ENCODE data around the gene NEGR1.
"Not testable (repeated sequence)": the region's sequence is repeated elsewhere in the genome, so short reads cannot be mapped to it uniquely, and the experiment has no call there.

Gene NEGR1

DNA sequence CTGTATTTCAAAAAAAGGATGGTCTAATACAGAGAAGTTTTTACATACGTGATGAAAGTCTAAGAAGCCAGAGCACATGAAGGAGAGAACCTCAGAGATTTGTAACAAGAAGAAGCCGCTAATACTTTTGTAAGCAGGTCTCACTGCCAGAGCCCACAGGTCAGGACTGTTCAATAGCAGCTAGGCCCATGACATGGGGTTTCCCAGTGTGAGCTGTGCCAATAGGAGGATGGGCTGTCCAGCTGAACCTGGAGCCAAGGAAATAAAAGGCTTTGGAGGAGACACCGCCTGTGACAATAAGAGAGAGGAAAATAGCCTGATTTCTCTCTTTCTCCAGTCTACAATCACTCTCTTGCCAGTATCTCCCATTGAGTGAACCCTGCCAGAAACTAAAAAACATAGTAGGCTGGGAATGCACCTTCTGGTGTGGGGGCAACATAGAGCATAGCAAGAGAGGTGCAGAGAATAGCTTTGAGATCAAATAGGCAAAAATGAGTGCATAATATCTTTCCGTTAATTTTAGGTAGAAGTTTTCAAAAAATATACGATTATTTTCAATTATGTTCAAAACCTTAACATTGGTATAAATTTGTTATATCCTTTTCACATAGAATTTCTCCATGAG lies 360.3 kb downstream of the NEGR1 start:
- no peak for DNase-seq

DNA sequence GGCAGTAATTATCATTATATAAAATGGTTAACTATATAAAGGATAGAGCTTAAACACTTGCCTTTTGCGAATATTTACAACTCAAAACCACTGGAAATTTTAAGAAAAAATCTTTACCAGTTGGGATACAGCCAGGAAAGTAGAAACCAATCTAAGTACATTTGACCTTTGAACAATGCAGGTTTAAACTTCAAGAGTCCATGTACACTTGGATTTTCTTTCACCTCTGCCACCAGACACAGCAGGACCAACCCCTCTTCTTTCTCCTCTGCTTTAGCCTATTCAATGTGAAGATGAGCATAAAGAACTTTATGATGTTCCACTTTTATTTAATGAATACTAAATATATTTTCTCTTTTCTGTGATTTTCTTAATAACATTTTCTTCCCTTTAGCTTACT lies 361.1 kb downstream of the NEGR1 start:
- DNase-seq, result no peak

DNA sequence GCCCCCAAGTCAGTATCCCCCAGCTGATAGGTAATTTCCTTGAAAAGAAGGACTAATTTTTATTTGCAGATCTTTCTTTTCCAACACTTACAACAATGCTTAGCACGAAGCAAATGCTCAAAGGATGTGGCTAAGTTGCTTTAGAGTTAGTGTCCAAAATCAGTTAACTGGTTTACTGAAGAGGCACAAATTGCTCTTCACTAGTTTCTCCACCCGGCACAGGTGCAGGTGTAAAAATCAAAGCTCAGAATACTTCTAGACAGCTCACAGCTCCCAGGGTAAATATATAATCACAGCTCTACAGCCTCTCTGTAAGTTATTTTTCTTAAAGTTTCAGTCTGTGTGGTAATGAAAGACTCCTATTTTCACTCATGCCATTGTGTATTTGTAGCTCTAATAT lies 361.8 kb downstream of the NEGR1 start:
- no peak for DNase-seq

DNA sequence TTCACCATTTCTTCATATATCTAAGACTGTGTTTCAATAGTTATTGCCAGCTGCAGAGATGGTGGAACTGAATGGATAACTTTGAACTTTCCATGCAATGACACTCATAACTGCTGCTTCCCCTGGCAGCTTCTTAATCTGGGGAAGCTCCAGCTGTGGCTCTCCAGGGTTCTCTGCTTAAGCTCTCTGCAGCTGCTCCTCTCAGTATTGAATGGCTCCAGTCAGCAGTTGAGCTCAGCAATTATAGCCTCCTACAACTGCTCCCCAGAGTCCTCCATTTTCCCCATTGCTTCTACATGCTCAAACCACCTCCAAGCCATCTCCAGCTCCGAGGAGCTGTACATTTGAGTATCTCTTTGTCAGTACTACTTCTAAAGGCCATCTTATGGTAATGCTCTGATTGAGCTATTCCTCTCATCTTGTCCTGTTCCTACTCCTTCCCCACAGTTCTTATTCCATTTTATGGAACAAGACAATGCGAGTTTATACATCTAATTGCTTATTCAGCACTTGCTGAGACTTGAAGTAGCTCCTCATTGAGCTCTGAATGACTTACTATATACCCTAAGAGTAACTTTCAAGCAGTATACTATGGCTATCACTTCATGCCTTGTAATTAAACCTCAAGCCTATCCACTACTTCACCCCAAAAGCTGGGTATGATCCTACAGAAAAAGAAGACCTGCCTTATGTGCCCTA lies 362.4 kb downstream of the NEGR1 start:
- DNase-seq, result no peak

DNA sequence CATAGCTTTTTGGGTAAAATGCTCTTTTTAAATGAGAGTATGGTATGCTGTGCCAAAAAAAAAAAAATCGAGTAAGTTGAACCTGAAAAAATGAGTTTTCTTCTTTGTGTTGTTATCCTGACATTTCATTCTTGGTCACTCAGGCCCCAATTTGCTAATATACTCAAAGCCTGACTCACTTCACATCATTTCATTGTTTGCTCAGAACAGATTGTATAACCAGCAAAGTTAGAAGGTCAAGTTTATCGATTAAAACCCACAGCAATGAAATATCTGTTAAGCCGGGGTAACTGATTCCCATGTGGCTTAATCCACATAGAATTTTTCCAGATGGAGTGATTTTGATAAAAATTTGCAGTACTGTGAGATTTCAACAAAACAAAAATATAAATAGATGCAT lies 363.7 kb downstream of the NEGR1 start:
- no peak for DNase-seq

DNA sequence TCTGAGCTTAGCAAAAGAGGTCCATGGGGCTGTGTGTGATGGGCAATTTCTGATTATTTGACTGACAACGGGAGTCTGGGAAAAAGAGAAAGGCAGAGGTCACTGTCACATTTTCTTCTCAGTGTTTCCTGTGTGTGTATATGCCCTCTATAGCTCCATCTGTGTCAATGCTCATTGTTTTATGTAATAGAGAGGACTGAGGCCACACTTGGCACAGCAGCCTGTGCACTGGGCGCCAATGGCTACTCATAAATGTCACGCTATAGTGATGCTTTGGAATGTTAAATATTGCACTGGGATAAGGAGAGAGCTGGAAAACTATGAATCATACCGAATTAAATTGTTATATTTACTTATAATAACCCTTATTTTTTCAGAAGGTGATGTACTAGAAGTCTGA lies 365.4 kb downstream of the NEGR1 start:
- no peak for DNase-seq

DNA sequence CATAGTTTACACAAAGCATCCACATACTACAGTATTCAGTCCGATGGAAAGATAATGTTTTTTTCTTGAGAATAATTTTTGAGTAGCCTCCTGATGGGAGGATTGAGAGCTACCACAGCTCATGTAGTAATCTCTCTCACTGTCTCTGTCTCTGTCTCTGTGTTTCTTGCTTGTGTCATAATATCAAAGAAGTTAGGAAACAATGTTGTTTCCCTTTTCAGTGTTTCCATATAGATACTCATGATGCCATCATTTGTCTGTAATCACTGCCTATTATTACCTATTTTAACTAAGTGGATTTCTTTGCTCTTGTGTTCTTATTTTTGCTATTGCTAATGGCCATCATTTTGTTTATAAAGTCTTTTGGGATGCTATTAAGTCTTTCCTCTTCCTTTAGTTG lies 367.7 kb downstream of the NEGR1 start:
- no peak for DNase-seq

DNA sequence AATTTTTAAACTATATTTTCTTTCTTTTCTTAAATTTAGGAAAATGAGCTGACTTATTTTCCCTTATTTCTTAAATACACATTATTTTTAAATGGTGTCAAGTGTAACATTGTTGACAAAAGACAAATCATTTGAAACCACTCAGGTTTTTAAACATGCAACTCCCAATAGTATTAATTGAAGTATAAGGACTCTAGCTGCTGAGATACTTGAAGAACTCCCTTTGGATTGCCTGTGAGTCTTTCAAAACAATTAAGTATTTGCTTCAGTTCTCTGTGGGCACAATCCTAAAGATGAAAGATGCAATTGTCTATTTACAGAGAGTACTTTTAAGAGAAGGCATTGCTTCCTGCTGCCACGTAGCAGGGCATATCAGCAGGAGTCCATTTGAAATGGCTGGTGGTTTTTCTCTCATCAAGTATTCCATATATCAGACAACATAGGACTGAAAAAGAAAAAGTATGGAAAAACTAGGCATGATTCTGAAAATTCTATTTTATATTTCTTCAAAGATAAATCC lies 373.4 kb downstream of the NEGR1 start:
- no peak for DNase-seq

DNA sequence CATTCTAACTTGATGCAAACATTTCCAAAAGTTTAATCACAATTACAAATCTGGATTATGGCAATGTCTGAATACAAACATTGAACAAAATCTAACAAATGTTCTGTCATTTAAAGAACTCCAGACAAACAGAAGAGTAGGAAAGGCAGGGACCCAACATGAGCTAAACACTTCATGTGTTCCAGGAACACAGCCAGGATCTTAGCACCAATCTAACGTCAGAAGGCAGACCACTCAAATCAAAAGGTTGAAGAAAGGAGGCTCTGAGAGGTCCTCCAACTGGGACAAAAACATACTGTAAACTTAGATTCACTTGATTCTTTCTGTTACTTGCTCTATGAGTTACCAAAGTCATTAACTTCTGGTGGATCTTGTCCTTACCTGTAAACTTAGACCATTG lies 374.0 kb downstream of the NEGR1 start:
- DNase-seq, result no peak

DNA sequence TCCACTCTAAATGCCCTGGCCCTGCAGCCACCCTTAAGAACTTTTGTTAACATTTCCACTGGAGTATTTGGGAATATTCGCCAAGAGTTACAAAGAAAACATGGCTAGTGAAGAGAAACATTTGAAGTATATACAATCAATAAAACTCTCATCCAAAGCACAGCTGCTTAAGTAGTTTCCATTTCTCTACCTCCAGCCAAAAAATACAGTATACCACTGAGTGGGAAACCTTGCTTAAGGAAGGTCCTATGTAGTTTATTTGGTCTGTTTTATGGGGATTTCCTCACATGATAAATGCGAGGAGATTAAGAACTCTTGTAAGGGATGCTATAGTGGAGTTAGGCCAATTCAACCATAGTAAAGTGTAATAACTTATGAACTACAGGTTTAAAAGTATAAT lies 382.5 kb downstream of the NEGR1 start:
- DNase-seq, result no peak

DNA sequence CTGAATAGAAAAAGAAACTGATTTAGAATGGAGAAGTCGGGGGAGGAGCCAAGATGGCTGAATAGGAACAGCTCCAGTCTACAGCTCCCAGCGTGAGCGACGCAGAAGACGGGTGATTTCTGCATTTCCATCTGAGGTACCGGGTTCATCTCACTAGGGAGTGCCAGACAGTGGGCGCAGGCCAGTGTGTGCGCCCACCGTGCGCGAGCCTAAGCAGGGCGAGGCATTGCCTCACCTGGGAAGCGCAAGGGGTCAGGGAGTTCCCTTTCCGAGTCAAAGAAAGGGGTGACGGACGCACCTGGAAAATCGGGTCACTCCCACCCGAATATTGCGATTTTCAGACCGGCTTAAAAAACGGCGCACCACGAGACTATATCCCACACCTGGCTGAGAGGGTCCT lies 394.2 kb downstream of the NEGR1 start:
- not testable (repeated sequence) for DNase-seq

DNA sequence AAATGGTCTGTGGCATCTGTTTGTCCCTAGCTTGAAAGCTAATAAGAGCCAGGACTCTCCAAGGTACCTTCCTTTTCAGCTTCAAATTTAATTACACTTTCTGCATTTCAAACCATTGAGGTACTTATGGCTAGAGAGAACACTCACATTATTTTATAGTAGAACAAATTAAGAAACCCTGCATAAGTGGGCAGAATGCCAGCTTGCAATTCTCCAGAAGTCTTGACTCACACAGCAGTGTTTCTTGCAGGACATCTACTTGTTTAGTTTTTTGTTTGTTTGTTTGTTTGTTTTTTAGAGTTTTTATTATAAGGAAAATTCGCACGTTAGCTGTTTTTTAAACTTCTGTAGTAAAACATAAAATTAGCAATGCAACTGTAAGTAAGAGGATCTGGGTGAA lies 397.2 kb downstream of the NEGR1 start:
- DNase-seq, result no peak

DNA sequence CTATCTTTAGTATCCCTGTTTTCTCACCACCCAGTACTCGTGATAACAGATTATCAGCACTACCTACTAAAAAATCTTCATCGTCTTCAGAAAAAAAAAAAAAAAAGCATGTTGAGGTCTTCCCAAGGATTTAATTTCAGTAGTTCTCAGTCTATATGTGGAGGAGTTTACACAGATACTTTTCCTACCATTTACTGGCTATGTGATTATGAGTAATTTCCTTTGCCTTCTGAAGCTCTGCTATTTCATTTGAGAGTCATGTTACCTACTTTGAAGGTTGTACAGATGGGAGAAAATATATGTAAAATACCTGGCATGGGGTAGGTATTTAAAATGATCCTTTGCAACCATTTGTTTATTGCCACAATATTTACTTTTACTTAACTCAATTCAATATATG lies 399.7 kb downstream of the NEGR1 start:
- no peak for DNase-seq

DNA sequence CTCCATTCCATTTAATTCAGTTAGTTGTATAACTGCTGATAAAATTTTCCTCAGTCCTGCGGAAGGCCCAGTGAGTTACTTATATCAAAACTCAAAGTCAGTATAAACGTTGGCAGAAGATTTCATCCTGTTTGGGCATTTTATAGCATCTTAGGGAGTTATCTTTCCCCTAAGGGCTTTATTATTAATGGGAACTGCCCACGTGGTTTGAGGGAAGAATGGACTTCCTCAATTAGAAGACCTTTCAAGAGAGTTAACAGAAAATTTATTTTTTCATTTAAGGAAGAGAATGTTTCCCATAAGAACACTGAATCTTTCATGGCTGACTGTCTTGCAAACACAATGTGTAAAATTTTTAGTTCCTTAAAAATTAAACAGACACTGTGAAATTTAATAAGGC lies 400.1 kb downstream of the NEGR1 start:
- no peak for DNase-seq

DNA sequence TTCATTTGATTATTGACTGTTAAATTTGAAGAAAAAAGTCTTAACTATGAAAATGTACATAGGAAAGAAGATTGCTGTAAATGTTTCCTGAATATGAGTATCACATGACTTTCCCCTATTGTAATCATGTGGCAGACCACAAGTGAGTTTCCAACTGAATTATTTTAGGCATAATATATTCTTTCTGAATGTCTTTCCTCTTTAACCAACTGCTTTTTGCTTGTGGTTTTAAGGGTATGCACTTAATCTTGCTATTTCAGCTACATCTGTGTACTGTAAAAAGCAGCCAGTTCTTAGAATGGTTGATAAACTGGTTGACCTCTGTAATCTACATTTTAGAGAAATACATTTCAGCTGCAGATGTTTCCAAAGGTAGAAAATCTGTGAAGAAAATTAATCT lies 400.7 kb downstream of the NEGR1 start:
- no peak for DNase-seq

DNA sequence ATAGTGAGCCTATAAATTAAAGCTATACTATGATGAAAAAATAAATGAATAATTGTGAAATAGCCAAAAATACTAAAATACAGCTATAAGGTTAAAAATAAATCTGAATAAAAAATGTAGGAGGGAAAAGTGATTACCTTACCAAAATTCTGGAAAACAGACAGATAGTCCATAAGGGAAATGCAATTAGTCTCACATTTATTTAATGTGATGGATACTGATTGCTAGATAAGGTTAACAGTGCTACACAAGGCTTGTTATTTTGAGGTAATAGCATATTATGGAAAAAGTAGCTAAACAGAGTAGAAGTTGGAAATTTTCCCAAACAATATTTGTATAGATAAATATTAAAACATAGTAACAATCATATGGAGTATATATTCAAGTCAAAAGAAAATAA lies 413.0 kb downstream of the NEGR1 start:
- no peak for DNase-seq

DNA sequence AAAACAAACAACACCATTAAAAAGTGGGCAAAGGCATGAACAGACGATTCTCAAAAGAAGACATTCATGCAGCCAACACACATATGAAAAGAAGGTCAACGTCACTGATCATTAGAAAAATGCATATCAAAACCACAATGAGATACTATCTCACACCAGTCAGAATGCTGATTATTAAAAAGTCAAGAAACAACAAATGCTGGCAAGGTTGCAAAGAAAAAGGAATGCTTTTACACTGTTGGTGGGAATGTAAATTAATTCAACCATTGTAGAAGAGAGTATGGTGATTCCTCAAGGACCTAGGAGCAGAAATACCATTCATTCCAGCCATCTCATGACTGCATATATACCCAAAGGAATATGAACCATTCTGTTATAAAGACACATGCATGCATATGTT lies 419.6 kb downstream of the NEGR1 start:
- DNase-seq, result no peak

DNA sequence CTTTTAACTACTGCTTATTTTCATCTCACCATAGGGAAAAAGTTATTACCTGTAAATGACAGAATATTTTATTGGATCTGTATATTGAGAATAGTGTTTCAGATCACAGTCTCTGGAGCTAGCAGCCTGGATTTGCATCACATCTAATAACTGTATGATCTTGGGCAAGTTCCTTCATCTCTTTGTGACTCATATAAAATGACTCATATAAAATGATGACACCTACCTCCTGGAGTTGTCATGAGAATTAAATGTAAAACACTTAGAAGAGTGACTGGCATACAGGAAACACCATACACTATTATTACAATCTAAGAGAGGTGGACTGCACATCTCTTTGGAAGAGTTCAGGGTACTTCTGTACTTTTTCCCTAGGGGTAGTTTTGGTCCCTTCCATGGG lies 421.3 kb downstream of the NEGR1 start:
- no peak for DNase-seq

DNA sequence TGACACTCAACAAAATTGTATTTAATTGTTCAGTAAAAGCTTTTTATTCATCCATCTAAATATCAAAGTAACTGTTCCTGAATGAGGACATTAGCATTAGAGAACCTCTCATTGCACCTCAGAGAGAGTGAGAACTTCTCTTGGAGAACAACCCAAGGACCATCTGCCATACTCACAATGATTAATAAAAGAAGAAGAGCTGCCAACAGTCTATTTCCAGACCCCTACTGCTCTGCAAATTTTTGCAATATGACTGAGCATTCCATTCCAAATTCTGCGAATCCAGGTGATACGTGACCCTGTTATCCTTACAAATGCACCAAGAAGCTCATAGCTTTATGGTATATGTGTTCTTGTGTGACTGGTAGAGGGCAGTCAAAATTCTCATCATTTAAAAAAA lies 422.5 kb downstream of the NEGR1 start:
- DNase-seq, result no peak

DNA sequence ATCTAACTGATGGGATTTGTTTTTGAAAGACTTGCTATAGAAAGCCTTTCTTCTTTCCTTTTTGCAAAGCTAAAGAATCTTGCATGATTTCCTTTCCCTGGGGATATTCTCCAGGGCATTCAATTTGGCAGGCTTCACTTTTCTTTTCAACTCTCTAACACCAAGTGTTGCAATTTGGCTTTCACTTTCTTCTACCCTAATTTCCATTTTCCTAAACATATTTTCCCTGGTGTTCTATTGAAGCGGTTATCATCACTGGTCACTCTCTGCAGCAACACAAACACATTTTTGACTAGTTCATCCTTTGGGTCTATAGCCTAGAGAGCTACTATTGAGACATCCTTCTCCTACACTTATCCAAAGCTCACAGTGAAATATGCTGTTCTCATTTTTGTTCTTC lies 424.5 kb downstream of the NEGR1 start:
- no peak for DNase-seq

DNA sequence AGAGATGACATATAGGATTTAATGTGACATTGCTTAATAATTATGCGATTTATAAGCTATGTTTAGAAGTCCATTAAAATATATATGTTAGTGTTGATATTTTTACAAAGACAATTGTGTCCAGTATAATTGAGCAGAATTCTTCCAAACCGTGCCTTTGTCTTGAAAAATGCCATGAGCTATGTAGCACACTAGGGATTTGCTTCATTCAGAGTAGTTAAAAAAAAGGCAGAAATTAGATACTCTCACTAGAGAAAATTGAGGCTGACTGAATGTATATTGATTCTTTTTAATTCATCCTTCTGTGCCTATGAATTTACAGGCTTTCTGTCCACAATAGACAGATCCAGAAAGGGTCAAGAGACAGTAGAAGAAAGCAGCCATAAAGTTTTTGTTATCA lies 429.0 kb downstream of the NEGR1 start:
- DNase-seq, result no peak

DNA sequence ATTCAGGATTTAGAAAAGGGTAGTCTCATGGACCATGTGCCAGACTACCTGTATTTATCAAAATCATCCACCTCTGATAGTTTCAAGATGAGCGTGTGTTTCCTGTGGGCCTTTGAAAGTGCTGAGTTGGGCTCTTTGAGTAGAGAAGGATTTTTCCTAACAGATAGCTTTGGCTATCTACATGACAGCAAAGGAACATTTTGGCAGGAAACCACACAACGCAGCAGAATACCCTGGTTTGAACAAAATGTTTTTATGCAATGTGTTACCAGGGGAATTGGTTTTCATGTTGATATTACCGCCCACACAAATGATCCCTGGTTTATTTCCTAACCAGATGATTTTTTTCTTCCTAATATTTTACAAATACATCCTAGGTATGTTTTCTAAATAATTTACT lies 431.4 kb downstream of the NEGR1 start:
- no peak for DNase-seq

DNA sequence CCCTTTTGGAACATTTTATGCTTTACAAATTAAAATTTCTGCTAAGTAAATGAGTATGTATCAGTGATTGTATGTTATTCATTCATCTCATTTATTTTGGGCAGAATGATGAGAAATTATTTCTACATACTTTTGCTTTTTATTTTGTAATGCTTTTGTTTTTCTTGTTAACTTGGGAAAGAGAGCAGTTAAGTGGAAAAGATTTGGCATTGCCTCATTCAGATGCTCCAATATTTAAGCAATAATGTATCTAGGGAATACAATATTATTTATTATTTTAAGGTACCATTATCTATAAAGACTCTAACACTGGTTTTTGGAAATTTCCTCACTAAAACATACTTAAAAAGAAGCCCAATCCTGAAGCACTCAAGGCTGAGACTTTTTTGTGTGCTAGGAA lies 431.8 kb downstream of the NEGR1 start:
- DNase-seq, result no peak

DNA sequence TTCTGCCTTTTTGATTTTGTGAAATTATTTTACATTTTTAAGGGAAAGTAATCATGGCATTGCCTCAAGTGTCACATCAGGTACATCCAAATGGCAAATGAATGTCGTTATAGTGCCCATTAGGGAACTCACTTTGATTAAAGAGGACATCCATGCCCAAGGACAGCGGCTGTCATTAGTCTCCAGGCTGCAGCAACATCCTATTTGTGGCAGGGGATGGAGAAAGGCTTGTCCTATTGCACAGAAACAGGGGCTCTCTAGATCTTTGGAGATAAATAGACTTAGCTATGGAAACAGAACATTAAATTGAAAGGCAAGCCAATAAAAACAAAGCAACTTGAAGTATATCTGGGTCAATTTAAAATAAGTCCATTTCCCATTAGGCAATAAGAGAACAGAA lies 439.3 kb downstream of the NEGR1 start:
- DNase-seq, result no peak

DNA sequence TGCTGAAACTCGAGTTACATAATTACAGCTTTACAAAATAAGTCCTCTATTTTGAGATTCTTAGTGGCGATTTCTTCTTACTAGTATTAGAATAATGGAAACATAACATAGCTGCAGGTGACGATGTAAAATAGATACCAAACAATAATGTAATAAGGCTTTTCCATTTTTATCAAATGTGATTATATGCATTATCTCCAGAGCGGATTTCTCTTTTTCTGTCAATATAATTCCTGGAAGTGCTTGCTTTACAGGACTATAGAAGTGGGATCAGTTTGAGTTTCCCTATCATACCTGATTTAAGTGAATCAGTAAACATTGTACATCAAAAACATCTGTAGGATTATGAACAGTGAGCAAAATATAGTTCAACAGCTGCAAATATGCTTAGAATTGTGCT lies 442.5 kb downstream of the NEGR1 start:
- DNase-seq, result no peak

Data from CD4-positive, alpha-beta T cell treated with Interleukin-21 for 1 hour (primary cell).